WTC11 (cell line): Measurements from ENCODE around the gene LMAN2L. TPM values are rescaled to one million over a fixed set of nuclear protein-coding genes. Genes with fewer than 3 reads are reported as not detected.

Experiments
- ATAC-seq: fragments of 200-7000 bp; cut with Tn5 transposase; 2 replicates; pipeline ENCODE4 v1.10.0; 2021; ENCODE audit warnings: mild to moderate bottlenecking, moderate library complexity
- CTCF ChIA-PET: fragments of 300-600 bp; sonication (Branson Sonifier 250); formaldehyde crosslinking; loops from one replicate; lab custom pipeline; 2021; ENCODE audit warnings: antibody characterized with exemption; lab: Charles Lee
- POLR2A ChIA-PET: fragments of 350-600 bp; sonication (Branson Sonifier 250); formaldehyde crosslinking; loops from one replicate; lab custom pipeline; 2021; ENCODE audit warnings: antibody characterized with exemption; lab: Charles Lee
- DNase-seq: peaks from one replicate; pipeline ENCODE4 v3.0.0; 2021; ENCODE audit warnings: low spot score
- H3K27ac Mint-ChIP-seq: 2 replicates; pipeline ENCODE4 v1.8.0; 2021; ENCODE audit warnings: mixed read lengths
- H3K27me3 Mint-ChIP-seq: 2 replicates; pipeline ENCODE4 v1.8.0; 2021; ENCODE audit warnings: low read depth, mild to moderate bottlenecking, moderate library complexity, mixed read lengths
- H3K36me3 Mint-ChIP-seq: 2 replicates; pipeline ENCODE4 v1.8.0; 2021; ENCODE audit warnings: mixed read lengths
- H3K4me1 Mint-ChIP-seq: 2 replicates; pipeline ENCODE4 v1.8.0; 2022; ENCODE audit warnings: mixed read lengths
- H3K4me3 Mint-ChIP-seq: 2 replicates; pipeline ENCODE4 v1.8.0; 2021; ENCODE audit warnings: mild to moderate bottlenecking, moderate library complexity, mixed read lengths
- H3K9me3 Mint-ChIP-seq: 2 replicates; pipeline ENCODE4 v1.8.0; 2021; ENCODE audit warnings: mixed read lengths
- ARID4B ChIP-seq: sonication (generic); formaldehyde crosslinking; IDR thresholded peaks from 2 replicates; pipeline ENCODE4 v1.8.0; 2023; ENCODE audit warnings: missing genetic modification reagents, mild to moderate bottlenecking, borderline replicate concordance
- ELF4 ChIP-seq: sonication (generic); formaldehyde crosslinking; IDR thresholded peaks from 2 replicates; pipeline ENCODE4 v1.8.1; 2022; ENCODE audit warnings: low read depth, mild to moderate bottlenecking, moderate library complexity, missing genetic modification reagents
- GRHL2 ChIP-seq: fragments of 250-450 bp; sonication (Bioruptor Pico); IDR thresholded peaks from 2 replicates; pipeline ENCODE4 v1.8.0; 2022; ENCODE audit warnings: mild to moderate bottlenecking, moderate library complexity; ENCODE audit not compliant: insufficient replicate concordance, severe bottlenecking
- IRF2 ChIP-seq: sonication (generic); formaldehyde crosslinking; IDR thresholded peaks from 2 replicates; pipeline ENCODE4 v1.8.0; 2022; ENCODE audit warnings: low read depth, missing genetic modification reagents, borderline replicate concordance
- NR2C2 ChIP-seq: sonication (generic); formaldehyde crosslinking; IDR thresholded peaks from 2 replicates; pipeline ENCODE4 v1.8.0; 2022; ENCODE audit warnings: mild to moderate bottlenecking, missing genetic modification reagents
- NR3C1 ChIP-seq: sonication (generic); formaldehyde crosslinking; conservative IDR thresholded peaks from 2 replicates; pipeline ENCODE4 v1.8.1; 2023; ENCODE audit warnings: low read depth, mild to moderate bottlenecking, missing genetic modification reagents
- OVOL2 ChIP-seq: fragments of 250-450 bp; sonication (Bioruptor Pico); IDR thresholded peaks from 2 replicates; pipeline ENCODE4 v1.9.0; 2021; ENCODE audit warnings: mild to moderate bottlenecking, borderline replicate concordance
- TP53 ChIP-seq: sonication (generic); formaldehyde crosslinking; IDR thresholded peaks from 2 replicates; pipeline ENCODE4 v1.8.1; 2023; ENCODE audit warnings: mild to moderate bottlenecking, missing genetic modification reagents
- ZMAT4 ChIP-seq: fragments of 250-450 bp; sonication (Bioruptor Pico); IDR thresholded peaks from 2 replicates; pipeline ENCODE4 v1.9.0; 2021; ENCODE audit warnings: mild to moderate bottlenecking
- ZNF138 ChIP-seq: sonication (generic); formaldehyde crosslinking; conservative IDR thresholded peaks from 2 replicates; pipeline ENCODE4 v1.8.1; 2022; ENCODE audit warnings: mild to moderate bottlenecking, moderate library complexity, missing genetic modification reagents
- total RNA-seq: library from RNA; stranded (reverse); gene quantifications from 3 replicates; pipeline ENCODE4 v1.2.3, GENCODE V29; 2021
- TF ChIP-seq, protein P1 (sequence below): sonication (generic); formaldehyde crosslinking; IDR thresholded peaks from 2 replicates; pipeline ENCODE4 v1.8.1; 2022; ENCODE audit warnings: mild to moderate bottlenecking, moderate library complexity, missing genetic modification reagents
- TF ChIP-seq, protein P2 (sequence below): fragments of 250-450 bp; sonication (Bioruptor Pico); IDR thresholded peaks from 2 replicates; pipeline ENCODE4 v1.9.0; 2021; ENCODE audit warnings: mild to moderate bottlenecking, borderline replicate concordance
- TF ChIP-seq, protein P3 (sequence below): sonication (generic); formaldehyde crosslinking; IDR thresholded peaks from 2 replicates; pipeline ENCODE4 v1.8.1; 2023; ENCODE audit warnings: mild to moderate bottlenecking, missing genetic modification reagents
- TF ChIP-seq, protein P4 (sequence below): sonication (generic); formaldehyde crosslinking; IDR thresholded peaks from 2 replicates; pipeline ENCODE4 v1.8.1; 2022; ENCODE audit warnings: mild to moderate bottlenecking, missing genetic modification reagents, moderate library complexity, borderline replicate concordance
- TF ChIP-seq, protein P5 (sequence below): sonication (generic); formaldehyde crosslinking; IDR thresholded peaks from 2 replicates; pipeline ENCODE4 v1.8.1; 2023; ENCODE audit warnings: mild to moderate bottlenecking, missing genetic modification reagents, moderate library complexity

LMAN2L gene
- total RNA-seq, 1 experiment from 2014 or later, result 13.5 TPM

DNA sequence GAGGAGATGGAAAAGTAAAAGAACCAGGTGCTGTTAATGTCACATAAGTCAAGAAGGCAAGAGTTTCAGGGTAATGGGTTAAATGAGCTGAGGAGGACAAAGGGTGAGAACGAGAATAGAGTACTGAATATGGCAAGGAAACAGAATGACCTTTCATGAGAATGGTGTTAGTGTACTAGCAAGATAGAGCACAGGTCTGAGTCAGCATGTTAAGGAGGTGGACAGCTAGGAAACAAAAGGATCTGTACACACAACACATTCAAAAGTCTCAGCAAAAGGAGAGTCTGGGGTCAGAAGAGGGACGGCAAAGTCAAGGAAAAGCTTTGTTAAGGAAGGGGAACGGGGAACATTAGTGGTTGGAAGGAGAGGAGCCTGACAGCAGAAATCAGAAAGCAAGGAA is 28.9 kb downstream of the LMAN2L start (continued):
- TF ChIP-seq NR2C2 (CRISPR knock-in tag) (no peak), TP53 (CRISPR knock-in tag) (no peak), IRF2 (CRISPR knock-in tag) (no peak), ZNF138 (CRISPR knock-in tag) (no peak)

DNA sequence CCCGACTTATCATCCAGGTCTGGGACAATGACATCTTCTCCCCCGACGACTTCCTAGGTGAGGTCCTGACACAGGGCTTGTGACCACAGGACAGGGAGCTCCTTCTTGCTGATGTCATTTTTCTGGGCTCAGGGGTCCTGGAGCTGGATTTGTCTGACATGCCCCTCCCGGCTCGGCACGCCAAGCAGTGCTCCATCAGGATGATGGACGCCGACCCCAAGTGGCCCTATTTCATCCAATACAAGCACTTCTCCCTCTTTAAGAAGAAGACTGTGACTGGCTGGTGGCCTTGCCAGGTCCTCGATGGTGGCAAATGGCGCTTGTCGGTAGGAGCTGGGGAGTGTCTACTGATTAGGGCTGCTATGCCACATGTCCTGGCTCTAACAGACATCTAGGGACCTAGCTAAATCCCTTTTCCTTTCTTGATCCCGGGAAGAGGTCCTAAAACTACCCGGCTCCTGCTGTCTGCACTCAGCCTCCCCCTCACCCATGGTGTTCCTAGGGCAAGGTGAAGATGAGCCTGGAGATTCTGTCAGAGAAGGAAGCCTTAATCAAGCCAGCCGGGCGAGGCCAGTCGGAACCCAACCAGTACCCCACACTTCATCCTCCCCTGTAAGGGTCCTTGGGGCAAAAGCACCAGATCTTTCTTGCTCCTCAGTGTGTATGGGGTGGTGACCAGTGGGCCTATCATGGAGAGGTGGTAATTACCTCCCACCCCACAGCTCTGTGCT is 36.7 kb downstream of the LMAN2L start:
- H3K4me1 Mint-ChIP-seq, result no peaks in the 10 kb centered on the region
- TF ChIP-seq, protein P1, sequence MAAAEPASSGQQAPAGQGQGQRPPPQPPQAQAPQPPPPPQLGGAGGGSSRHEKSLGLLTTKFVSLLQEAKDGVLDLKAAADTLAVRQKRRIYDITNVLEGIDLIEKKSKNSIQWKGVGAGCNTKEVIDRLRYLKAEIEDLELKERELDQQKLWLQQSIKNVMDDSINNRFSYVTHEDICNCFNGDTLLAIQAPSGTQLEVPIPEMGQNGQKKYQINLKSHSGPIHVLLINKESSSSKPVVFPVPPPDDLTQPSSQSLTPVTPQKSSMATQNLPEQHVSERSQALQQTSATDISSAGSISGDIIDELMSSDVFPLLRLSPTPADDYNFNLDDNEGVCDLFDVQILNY, result no peak
- TF ChIP-seq, protein P2, sequence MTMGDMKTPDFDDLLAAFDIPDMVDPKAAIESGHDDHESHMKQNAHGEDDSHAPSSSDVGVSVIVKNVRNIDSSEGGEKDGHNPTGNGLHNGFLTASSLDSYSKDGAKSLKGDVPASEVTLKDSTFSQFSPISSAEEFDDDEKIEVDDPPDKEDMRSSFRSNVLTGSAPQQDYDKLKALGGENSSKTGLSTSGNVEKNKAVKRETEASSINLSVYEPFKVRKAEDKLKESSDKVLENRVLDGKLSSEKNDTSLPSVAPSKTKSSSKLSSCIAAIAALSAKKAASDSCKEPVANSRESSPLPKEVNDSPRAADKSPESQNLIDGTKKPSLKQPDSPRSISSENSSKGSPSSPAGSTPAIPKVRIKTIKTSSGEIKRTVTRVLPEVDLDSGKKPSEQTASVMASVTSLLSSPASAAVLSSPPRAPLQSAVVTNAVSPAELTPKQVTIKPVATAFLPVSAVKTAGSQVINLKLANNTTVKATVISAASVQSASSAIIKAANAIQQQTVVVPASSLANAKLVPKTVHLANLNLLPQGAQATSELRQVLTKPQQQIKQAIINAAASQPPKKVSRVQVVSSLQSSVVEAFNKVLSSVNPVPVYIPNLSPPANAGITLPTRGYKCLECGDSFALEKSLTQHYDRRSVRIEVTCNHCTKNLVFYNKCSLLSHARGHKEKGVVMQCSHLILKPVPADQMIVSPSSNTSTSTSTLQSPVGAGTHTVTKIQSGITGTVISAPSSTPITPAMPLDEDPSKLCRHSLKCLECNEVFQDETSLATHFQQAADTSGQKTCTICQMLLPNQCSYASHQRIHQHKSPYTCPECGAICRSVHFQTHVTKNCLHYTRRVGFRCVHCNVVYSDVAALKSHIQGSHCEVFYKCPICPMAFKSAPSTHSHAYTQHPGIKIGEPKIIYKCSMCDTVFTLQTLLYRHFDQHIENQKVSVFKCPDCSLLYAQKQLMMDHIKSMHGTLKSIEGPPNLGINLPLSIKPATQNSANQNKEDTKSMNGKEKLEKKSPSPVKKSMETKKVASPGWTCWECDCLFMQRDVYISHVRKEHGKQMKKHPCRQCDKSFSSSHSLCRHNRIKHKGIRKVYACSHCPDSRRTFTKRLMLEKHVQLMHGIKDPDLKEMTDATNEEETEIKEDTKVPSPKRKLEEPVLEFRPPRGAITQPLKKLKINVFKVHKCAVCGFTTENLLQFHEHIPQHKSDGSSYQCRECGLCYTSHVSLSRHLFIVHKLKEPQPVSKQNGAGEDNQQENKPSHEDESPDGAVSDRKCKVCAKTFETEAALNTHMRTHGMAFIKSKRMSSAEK (CRISPR knock-in tag), result no peak
- TF ChIP-seq, protein P3, sequence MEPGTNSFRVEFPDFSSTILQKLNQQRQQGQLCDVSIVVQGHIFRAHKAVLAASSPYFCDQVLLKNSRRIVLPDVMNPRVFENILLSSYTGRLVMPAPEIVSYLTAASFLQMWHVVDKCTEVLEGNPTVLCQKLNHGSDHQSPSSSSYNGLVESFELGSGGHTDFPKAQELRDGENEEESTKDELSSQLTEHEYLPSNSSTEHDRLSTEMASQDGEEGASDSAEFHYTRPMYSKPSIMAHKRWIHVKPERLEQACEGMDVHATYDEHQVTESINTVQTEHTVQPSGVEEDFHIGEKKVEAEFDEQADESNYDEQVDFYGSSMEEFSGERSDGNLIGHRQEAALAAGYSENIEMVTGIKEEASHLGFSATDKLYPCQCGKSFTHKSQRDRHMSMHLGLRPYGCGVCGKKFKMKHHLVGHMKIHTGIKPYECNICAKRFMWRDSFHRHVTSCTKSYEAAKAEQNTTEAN, result no peak
- TF ChIP-seq ZMAT4 (CRISPR knock-in tag), result no peak
- TF ChIP-seq NR3C1 (CRISPR knock-in tag), result no peak
- TF ChIP-seq, protein P4, sequence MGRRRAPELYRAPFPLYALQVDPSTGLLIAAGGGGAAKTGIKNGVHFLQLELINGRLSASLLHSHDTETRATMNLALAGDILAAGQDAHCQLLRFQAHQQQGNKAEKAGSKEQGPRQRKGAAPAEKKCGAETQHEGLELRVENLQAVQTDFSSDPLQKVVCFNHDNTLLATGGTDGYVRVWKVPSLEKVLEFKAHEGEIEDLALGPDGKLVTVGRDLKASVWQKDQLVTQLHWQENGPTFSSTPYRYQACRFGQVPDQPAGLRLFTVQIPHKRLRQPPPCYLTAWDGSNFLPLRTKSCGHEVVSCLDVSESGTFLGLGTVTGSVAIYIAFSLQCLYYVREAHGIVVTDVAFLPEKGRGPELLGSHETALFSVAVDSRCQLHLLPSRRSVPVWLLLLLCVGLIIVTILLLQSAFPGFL (CRISPR knock-in tag), result no peak
- TF ChIP-seq, all 79 proteins: peak for 0
- H3K27ac Mint-ChIP-seq, result no peak overlapping the region
- CTCF ChIA-PET, result interaction anchor here (0.9 kb wide), 1 partner anchor 60 kb away, joined by 3 read pairs; no protein-coding TSS in a partner anchor
- no peak for ATAC-seq
- H3K27me3 Mint-ChIP-seq, result no peaks in the 10 kb centered on the region
- peaks cover 32% of the 10 kb centered on the region for H3K36me3 Mint-ChIP-seq
- no peaks in the 10 kb centered on the region for H3K9me3 Mint-ChIP-seq
- no peak for DNase-seq
- POLR2A ChIA-PET, result no interaction called here
- H3K4me3 Mint-ChIP-seq, result no peak overlapping the region

DNA sequence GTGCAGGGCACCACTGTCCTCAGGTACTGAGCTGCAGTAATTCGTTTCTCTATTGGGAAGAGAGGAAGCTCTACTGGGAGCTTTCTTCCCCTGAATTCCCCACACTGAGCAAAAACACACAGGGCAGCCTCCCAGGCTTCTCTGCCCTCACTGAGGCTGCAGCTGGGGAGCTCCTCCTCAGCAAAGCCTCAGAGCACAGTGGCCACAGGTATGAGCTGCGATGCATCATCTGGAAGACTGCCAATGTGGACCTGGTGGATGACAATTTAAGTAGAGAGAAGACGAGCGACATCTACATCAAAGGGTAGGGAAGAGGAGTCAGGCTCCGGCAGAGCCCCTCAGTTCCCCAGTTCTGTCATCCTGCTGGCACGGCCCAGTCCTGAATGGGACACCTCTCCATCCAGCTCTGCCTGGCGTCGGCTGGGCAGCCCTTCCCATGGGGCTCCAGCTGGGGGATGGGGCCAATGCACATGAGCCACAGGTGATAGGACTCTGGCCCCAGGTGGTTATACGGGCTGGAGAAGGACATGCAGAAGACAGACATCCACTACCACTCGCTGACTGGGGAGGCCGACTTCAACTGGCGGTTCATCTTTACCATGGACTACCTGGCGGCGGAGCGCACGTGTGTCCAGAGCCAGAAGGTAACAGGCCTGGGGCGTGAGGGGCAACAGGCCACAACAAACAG is 37.6 kb downstream of the LMAN2L start:
- POLR2A ChIA-PET, result no interaction called here
- DNase-seq (no peak), ATAC-seq (no peak)
- Mint-ChIP-seq H3K9me3 (no peaks in the 10 kb centered on the region), H3K27me3 (no peaks in the 10 kb centered on the region), H3K36me3 (peaks cover 25% of the 10 kb centered on the region), H3K27ac (no peak overlapping the region), H3K4me3 (no peak overlapping the region), H3K4me1 (no peaks in the 10 kb centered on the region)
- CTCF ChIA-PET, result interaction anchor here (2.6 kb wide), 1 partner anchor 148 kb away, joined by 9 read pairs; no protein-coding TSS in a partner anchor
- TF ChIP-seq GRHL2, result no peak
- TF ChIP-seq OVOL2 (CRISPR knock-in tag), result no peak
- TF ChIP-seq ARID4B, result no peak
- TF ChIP-seq, protein P5, sequence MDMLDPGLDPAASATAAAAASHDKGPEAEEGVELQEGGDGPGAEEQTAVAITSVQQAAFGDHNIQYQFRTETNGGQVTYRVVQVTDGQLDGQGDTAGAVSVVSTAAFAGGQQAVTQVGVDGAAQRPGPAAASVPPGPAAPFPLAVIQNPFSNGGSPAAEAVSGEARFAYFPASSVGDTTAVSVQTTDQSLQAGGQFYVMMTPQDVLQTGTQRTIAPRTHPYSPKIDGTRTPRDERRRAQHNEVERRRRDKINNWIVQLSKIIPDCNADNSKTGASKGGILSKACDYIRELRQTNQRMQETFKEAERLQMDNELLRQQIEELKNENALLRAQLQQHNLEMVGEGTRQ (CRISPR knock-in tag), result no peak
- no peak for TF ChIP-seq ELF4 (CRISPR knock-in tag)
- no peak for TF ChIP-seq IRF2 (CRISPR knock-in tag)
